Hematopoietic multipotent progenitor cell treated with erythropoietin and hydrocortisone succinate and interleukin-3 and kit ligand, for 4 days (in vitro differentiated cells): ENCODE data around the gene FRMD4A.
"Not testable (repeated sequence)": the region's sequence is repeated elsewhere in the genome, so short reads cannot be mapped to it uniquely, and the experiment has no call there.

Source experiments
- DNase-seq: peaks from one replicate; pipeline ENCODE4 v3.0.0-alpha.2; 2015

The FRMD4A gene

DNA sequence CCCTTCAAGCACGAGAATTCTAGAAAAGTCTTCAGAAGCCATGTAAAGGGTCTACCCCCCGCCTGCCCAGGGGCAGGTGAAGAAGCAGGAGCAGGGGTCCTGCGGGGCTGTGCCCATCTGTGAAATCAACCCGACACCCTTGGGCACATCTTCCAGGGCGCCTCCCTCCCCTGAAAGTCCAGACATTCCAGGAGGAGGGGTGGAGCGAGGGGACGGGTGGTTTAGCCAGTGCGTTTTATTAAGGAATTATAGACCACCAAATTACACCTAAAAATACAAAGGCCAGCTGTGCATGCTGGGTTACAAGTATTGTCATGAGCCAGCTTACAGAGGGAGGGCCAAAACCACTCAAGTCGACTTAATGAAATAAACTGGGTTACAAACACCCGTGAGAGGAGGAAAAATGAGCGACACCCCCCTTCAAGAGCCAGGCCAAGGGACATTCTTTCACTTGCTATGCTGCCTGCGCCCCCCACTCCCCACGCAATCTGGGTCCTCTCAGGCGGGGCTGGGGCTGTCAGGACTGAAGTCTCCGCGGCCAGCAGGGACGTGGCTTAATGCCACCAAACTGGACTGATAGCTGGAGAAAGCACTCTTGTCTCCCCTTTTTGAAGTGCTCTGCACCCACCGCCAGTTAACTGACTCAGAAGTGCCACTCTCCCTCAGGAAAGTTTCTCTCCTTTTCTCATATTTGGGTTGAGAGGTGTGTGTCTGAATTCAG lies 360.3 kb downstream of the FRMD4A start:
- no peak for DNase-seq

DNA sequence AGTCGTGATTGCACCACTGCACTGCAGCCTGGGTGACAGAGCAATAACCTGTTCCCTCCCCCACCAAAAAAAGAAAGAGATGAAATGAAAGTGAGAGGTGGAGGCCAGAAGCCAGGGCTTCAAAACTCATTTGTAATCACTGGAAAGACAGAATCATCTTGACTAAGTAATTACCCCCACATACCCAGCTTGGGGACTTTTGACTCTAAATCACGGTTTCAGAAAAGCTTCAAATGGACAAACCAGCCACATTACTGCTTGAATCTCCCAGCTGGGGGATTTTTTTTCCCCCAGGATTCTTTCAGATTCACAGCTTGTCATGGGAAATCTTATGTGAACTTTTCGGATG lies 361.0 kb downstream of the FRMD4A start:
- DNase-seq = no peak

DNA sequence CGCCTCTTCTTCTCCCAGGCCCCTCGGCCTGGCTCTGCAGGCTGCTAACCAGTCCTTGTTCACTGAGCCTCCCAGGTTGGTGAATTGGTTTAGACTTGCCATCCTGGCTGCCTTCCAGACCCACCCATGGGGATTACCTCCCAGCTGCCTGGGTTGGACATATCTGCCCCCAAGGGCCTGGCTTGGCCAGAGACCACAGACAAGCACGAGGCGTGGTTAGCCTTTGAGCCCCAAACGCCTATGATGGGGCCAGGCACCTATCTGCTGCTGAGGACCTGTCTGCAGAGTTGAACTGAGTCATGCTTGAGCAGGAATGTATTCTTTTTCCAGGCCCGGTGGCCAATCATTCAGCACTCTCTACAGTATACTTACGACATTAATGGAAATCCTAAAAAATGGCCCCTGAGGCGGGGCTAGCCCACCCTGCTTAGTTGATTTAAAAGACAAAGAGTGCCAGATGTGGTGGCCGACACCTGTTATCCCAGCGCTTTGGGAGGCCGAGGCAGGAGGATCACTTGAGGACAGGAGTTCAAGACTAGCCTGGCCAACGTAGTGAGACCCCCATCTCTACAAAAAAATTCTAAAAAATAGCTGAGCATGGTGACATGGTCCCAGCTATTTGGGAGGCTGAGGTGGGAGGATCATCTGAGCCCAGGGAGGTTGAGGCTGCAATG lies 361.5 kb downstream of the FRMD4A start:
- DNase-seq = no peak

DNA sequence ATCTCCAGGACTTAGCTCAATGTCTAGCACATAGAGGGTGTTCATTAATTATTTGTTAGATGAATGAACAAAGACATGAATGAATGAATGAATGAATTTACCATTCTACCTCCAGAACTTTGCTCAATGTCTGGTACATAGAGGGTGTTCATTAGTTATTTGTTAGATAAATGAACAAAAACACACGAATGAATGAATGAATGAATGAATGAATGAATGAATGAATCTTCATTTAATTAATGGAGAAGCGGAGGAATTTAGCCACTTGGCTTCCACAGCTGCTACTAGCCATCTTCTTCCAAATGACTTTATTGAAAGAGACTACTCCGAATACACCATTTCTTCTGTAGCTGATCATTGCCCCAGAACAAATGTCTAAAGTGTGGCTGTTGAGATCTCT lies 368.9 kb downstream of the FRMD4A start:
- DNase-seq = no peak

DNA sequence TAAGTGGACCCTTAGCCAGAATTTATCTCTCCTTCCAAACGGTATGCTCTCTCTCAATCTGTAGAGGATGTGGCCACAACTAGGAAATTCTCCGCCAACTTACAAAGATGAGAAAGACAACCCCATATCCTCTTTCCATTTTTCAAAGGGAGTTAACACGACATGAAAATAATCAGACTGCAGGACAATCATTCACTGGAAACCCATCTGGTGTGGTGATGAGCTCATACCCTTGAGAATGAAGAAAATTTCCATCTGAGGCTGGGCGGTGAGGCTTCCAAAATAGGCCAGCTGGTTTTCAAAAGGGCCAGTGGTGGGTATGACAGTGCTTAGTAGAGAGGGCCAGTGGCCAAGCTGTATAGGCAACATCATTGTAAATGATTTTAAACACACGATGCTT lies 369.6 kb downstream of the FRMD4A start:
- DNase-seq = no peak

DNA sequence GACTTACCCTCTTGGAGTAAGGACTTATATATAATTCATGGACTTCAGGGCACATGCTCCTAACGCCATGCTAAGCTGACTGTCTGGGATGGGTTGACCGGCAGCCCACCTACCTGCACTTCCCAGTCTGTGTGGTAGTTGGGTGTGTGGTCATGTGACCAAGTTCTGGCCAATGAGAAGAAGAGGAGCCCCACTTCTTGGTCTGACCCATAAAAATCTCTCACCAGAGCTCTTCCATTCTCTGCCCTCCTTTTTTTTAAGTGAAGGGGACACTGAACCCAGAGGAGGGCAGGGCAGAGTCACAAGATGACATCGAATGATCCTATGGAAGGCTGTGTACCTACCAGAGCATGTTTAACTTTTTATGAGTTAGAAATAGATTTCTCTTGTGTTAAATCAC lies 370.1 kb downstream of the FRMD4A start:
- no peak for DNase-seq

DNA sequence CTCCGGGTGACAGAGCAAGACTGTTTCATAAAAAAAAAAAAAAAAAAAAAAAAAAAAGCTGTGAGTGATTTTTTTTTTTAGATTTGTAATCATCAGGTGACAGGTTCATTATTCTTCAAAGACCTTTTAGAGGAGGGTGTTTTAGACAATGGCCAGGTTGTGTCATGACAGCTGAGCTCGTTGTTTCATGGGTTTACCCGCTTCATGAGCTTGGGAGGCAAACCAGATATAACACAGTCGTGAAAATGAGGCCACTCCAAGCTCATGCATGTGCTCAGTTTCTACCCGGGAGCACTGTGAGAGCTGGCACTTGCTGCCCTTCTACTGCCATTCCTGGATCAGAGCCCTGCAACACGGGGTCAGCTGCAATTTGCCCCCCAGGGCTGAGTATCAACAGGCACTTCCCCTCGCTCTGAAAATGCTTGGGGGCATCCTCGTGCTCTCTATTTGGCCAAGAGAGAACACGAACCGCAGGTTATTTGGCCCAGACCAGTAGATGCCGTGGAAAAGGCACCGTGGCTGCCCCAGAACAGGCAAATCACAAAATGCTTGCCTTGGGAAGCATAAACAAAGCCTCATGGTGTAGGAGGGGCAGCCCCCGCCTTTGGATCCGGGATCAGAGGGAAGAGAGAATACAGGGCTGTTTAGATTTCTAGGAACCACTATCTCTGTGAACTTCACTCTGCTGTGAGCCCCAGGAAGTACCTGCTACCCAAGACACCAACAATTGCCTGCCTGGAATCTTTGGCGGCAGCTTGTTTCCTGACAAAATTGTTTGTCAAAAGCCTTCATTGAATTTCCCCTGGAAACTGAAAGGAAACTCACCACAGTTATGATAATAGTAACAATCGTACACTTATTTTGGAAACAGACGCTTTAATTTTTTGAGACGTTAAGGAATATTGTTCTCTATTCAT lies 371.0 kb downstream of the FRMD4A start:
- no peak for DNase-seq

DNA sequence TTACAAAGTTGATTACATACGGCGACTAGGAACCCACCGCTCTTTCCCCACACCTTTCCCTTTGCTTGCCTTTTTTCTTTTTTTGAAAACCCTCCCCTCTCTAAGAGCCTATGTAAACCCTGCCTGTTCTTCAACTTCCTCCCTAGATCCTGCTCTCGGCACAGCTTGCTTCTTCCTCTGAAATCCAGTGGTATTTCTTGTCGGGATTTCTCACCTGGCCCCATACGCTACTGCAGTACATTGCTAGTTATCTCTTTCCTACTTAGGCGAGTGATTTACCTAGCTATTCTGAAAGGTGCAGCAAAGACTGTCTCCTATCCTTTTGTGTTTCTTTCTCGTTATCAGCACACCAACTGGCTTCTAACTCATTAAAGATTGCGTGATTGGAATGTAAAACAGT lies 372.9 kb downstream of the FRMD4A start:
- DNase-seq = no peak

DNA sequence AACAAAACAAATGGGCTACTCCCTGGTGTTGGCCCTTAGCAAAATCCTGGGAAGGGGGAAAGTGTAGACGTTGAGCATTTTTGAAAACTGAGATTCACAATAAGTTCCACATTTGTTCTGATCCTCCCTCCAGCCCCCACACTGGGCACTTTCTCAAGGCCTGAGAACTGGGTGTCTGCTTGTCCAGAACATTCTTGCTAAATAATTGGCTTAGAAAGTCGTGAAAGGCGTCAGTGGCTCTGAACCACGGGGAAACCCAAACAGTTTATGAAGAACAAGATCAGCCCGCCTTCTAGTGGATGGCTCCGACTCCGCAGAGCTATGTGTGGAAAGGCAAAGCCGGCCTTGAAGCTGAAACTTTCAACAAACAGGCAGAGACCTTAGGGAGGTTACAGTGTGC lies 373.9 kb downstream of the FRMD4A start:
- no peak for DNase-seq

DNA sequence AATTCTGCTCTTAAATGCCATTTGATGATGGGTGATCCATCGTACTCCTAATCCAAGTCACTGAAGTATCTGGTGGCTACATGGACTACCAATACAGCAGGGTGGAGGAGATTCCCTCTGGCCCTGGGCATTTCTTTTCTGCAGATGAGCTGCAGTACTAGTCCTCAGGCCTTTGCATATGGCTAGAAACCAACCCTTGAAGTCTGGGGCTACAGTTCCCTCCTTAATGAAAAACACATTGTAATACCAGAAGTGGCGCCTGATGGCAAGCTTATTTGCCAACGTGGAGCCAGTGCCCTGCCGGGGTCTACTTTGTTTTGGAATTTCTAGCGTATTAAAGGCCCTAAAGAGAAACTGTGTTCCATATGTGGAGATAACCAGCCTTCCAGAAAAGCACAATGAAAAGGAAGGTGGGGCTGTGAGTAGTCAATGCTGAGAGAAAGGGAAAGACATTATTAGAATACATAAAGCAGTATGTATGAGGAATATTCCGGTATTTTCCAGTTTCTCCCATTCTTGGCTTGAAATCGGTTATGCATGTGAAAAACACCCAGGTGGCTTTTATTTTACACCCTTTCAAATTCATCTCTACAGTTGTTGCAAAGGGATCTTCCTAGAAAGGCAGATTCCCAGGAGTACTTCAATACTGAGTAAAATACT lies 375.2 kb downstream of the FRMD4A start:
- DNase-seq = no peak

DNA sequence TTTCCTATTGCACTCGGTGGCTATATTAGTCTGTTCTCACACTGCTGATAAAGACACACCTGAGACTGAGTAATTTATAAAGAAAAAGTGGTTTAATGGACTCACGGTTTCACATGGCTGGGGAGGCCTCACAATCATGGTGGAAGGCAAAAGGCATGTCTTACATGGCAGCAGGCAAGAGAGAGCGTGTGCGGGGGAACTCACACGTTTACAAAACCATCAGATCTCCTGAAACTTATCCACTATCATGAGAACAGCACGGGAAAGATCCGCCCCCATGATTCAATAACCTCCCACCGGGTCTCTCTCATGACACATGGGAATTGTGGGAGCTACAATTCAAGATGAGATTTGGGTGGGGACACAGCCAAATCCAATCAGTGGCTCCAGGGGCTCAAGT lies 376.5 kb downstream of the FRMD4A start:
- DNase-seq = not testable (repeated sequence)

DNA sequence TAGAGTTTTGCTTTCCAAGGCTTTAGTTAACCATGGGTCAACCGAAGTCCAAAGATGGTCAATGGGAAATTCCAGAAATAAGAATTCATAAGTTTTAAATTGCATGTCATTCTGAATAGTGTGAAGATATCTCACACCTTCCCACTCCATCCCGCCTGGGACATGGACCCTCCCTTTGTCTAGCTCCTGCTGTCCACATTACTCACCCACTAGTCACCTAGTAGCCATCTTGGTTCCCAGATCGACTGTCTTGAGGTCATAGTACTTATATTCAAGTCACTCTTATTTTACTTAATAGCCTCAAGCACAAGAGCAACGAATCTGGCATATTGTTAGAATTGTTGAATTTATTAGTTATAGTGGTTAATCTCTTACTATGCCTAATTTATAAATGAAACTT lies 377.4 kb downstream of the FRMD4A start:
- DNase-seq = no peak

DNA sequence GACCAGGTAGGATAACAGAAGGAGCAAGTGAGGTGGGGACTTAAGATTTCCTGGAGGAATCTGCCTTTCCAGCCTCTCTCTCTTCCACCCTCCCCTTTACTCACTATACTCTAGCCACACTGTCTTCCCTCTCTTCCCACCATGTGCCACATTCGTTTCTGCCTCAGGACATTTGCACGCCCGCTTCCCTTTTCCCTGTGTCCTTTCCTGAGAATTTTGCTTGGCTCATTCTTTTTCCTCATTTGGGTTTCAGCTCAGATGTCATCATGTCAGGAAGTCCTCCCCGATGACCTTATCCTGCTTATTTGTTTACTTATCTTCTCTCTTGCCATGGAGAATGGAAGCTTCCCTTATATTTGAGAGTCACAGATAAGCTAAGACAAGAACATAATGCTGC lies 380.2 kb downstream of the FRMD4A start:
- no peak for DNase-seq

DNA sequence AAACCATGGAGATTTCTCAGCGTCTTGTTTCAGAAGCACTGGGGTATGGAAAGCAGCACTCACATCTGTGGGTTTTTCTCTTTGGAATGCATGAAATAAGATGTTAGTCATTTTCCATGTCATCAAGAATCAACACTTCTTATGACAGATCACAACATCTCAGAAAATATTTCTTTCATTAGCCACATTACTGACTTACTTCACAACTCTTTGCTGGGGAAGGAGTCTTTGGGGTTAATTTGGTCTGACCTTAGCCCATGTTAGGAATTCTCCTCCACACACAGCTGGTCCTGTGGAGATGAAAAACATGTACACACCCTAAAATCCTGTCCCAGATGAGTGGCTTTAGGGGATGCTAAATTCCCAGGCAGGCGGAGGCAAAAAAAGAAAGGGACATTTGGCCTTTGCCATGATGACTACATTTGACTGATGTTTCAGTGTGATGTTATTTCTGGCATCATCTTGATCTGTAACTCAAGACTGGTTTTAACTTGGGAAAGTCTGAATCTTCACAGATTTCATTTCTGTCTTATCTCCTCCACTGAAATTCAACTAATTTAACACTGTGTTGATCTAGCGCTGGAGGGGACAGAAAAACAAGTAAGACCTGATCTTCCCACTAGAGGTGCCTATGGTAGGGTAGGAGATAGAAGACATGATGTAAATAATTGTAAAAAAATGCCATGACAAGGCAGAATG lies 380.7 kb downstream of the FRMD4A start:
- DNase-seq = no peak

DNA sequence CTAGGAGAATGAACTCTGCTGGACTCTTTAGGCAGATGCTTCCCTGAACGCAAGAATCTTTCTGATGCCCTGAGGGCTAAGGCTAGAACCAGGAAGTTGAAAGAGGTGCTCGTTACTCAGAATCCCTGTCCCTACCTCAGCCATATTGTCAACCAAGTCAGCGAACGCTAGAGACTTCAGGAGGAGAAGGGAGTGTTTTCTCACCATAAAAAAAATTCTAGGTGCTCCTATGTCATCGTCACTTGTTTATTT lies 384.6 kb downstream of the FRMD4A start:
- DNase-seq = no peak

DNA sequence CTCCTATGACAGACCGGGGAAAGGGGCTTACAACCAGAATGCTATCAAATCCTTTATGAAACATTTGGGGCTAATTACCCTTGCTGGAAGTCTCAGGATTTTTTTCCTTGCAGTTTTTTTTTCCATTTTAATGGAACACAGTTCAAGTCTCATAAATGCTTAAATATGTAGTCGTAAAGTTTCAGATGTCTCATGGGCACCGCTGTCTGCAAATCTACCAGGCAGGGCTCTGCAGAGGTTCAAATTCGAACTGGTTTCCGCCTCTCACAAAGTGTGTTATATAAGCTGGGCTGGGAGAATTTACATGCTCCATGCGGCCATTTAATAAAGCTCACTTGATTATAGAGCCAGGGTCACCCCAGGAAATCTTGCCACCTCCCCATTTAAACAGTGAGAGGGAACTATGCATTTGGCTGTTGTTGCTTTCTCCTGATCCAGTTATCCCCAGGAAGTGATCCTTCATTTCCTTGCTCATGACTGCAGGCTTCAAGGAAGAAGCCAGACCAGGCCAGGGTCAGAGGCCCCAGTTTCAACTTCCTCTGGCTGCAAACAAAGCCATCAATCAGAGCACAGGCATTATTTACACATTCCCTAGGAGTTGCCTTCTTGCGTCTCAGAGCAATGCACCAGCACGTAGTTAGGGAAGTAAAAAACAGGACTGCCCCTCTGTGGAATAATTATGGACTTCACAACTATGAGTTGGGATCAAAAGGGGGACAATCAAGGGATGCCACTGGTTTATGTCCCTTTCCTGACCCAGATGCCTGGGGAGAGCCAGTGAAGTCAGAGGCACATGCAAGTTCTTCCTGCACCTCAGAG lies 385.1 kb downstream of the FRMD4A start:
- DNase-seq = no peak

DNA sequence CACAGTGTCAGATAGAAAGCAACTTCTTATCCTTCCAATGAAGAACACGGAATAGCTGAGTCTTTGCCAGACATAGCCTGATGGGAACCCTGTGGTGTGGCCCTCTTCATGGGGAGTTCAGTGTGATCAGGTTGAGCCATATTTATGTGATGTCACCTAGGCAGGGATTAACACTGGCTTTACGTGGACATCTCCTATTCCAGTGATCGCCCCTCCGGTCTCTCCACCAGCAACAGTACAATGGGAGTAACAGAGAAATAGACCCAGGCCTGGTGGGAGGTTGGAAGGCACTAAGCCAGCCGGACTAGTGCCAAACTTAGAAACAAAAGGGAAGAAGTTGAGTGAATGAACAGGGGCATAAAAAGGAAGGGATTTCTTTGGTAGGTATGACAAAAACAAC lies 385.9 kb downstream of the FRMD4A start:
- no peak for DNase-seq

DNA sequence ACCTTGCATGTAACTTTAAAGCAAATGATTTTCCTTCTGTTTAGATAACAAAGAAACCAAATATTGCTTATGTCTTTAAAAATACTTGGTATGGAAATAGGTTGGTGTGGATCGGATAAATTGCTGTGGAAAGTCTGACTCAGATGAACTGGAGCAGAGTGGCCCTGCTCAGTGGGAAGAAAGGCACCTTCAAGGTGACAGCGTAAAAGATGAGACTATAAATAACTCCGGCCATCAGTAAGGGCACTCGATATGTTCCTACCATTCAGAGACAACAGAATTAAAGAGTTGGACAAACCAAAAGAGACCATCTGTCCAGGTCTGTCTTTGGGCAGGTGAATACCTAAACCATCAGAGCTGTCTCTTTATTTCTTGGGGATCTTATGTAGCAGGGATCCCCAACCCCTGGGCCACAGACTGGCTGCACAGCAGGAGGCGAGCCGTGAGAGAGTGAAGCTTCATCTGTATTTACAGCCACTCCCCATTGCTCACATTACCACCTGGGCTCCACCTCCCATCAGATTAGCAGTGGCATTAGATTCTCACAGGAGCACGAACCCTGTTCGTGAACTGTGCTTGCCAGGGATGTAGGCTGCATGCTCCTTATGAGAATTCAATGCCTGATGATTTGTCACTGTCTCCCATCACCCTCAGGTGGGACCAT lies 386.9 kb downstream of the FRMD4A start:
- DNase-seq = no peak

DNA sequence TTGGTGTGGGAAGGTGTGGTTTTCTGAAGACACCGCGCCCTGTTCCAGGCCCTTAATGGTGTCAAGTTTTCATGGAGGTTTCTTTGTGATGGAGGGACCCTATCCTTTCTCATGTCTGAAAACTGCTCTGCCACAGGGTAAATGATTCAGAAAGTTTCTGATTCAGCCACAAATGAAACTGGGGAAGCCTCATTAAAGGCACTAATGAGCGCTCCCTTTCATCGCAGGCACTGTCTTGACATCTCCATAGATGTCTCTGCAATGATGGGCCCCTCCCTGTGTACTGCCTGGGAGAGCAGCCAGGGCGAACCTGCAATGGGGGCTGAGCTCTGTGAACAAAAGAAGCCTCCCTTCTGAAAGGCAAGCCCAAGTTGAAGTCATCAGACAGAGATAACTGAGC lies 388.7 kb downstream of the FRMD4A start:
- DNase-seq = no peak

DNA sequence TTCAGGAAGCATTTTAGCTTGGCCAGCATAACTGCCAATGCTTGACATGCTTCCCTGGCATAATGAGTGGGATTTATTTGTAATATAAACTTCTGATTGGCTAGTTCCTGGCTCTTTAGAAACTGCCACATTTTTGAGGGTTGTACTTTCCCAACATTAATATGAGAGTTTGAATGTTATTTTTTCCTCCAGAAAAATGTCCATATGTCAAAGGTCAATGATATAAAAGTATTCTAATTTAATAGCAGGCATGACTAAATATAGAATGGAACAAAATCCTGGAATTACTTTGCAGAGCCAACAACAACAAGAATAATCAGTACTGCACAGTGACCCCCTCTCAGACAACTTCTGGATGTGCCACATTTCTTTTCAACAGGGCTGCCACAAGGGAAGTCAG lies 391.3 kb downstream of the FRMD4A start:
- DNase-seq = no peak

DNA sequence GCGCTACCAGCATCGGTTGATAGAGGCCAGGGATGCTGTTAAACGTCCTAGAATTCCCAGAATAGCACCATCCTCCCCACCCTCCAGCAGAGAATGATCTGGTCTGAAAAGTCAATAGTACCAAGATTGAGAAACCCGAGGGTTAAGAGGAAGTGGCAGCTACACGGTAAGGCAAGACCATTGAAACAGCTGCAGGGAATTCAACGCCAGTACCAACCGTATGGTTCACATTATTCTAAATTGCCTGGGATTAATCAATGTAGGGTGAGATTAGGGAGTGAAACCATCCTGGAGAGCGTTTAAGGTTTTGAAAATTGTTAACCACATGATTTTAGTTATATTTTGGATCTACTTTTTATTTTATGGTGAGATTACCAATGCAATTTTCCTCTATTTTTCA lies 391.8 kb downstream of the FRMD4A start:
- DNase-seq = no peak

DNA sequence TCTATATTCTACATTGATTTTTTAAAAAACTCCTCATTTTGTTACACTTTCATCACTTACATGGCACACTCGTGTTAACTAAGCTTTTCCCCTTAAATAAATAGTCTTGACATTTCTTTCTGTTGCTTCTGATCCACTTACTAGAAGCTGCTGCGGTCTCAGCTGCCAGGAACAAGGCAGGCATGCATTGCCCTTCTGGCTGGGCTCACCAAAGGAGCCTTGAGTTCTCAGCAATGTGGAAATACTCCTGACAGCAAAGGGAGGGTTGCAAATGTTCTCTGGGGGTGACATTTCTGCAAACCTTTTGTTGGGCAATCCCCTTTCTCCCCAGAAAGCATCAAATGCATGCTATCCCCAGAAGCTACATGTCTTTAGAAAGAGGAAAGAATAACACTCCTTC lies 393.9 kb downstream of the FRMD4A start:
- DNase-seq = no peak
